HG03571 (cell line): Measurements from ENCODE around the gene C4B.
"Not testable (repeated sequence)": the region's sequence is repeated elsewhere in the genome, so short reads cannot be mapped to it uniquely, and the experiment has no call there.

Experiments used
- ATAC-seq: cut with Tn5 transposase; IDR thresholded peaks from one replicate; pipeline ENCODE4 v1.9.1; 2021; ENCODE audit not compliant: unreplicated experiment

C4B gene

GRCh38 chr6:32035283-32036013 is 20.9 kb downstream of the C4B start:
- not testable (repeated sequence) for ATAC-seq

GRCh38 chr6:32037136-32037535 is 22.5 kb downstream of the C4B start:
- ATAC-seq: not testable (repeated sequence)

- ATAC-seq: not testable (repeated sequence)
These were observed 23.3 kb downstream of the C4B start, which contains the start of gene CYP21A2 for GRCh38 chr6:32037598-32038524. CYP21A2 (plus strand) TSS chr6:32038415; CDS start chr6:32038423, 8 bp downstream.

GRCh38 chr6:32038878-32039277 is 24.3 kb downstream of the C4B start:
- not testable (repeated sequence) for ATAC-seq

GRCh38 chr6:32039321-32040274 is 25.0 kb downstream of the C4B start:
- ATAC-seq: not testable (repeated sequence)

GRCh38 chr6:32040299-32041049 is 25.9 kb downstream of the C4B start:
- ATAC-seq: not testable (repeated sequence)

- not testable (repeated sequence) for ATAC-seq
These were observed 26.4 kb downstream of the C4B start for GRCh38 chr6:32041050-32041321.

- ATAC-seq: not testable (repeated sequence)
These were observed 26.8 kb downstream of the C4B start for GRCh38 chr6:32041385-32041784.

GRCh38 chr6:32042276-32042675 is 27.7 kb downstream of the C4B start:
- ATAC-seq: not testable (repeated sequence)

- not testable (repeated sequence) for ATAC-seq
These were observed 29.2 kb downstream of the C4B start for GRCh38 chr6:32043589-32044380.

GRCh38 chr6:32044916-32045315 is 30.3 kb downstream of the C4B start:
- ATAC-seq: not testable (repeated sequence)

GRCh38 chr6:32045811-32046449 is 31.3 kb downstream of the C4B start:
- no peak for ATAC-seq

- no peak for ATAC-seq
These were observed 32.0 kb downstream of the C4B start for GRCh38 chr6:32046450-32047083.

GRCh38 chr6:32047084-32047478 is 32.5 kb downstream of the C4B start:
- no peak for ATAC-seq

- ATAC-seq: no peak
These were observed 32.9 kb downstream of the C4B start for GRCh38 chr6:32047539-32047854.

GRCh38 chr6:32047855-32048766 is 33.5 kb downstream of the C4B start:
- ATAC-seq: no peak

GRCh38 chr6:32049149-32049548 is 34.6 kb downstream of the C4B start:
- ATAC-seq: not testable (repeated sequence)
